Left ventricle myocardium inferior (tissue), 1 donor: ENCODE data around the gene OR4D1. TPM values are rescaled to one million over a fixed set of nuclear protein-coding genes. Genes with fewer than 3 reads are reported as not detected.

ENCODE experiments used
- DNase-seq: peaks from one replicate; pipeline ENCODE4 v3.0.0-alpha.2; 2020
- H3K27ac ChIP-seq: fragments of 200-600 bp; replicated peaks from 2 replicates; pipeline ENCODE4 v1.8.0; 2021
- H3K27me3 ChIP-seq: fragments of 200-600 bp; 2 replicates; pipeline ENCODE4 v1.8.0; 2021; ENCODE audit warnings: low read depth
- H3K36me3 ChIP-seq: fragments of 200-600 bp; 2 replicates; pipeline ENCODE4 v1.8.0; 2021
- H3K4me1 ChIP-seq: fragments of 200-600 bp; 2 replicates; pipeline ENCODE4 v1.8.0; 2021
- H3K4me3 ChIP-seq: fragments of 200-600 bp; 2 replicates; pipeline ENCODE4 v1.8.0; 2021; ENCODE audit warnings: mild to moderate bottlenecking, moderate library complexity
- H3K9me3 ChIP-seq: fragments of 200-600 bp; replicated peaks from 2 replicates; pipeline ENCODE4 v1.8.0; 2021
- CTCF ChIP-seq: fragments of 200-600 bp; IDR thresholded peaks from 2 replicates; pipeline ENCODE4 v1.8.0; 2021; ENCODE audit warnings: antibody characterized with exemption, mild to moderate bottlenecking, borderline replicate concordance
- intact Hi-C: fragments of 100-400 bp; cut with micrococcal nuclease; formaldehyde crosslinking; loops from one replicate; pipeline ENCODE4 v1.11.0; 2022
- total RNA-seq: library from RNA; stranded (reverse); fragmentation: NEBNext Ultra II Directional; extraction: Animal tissue kit (Norgen Biotek cat#: 25700); gene quantifications from one replicate; pipeline ENCODE4 v1.2.1, GENCODE V29; 2021
- donor health status: DM: no; HTN: yes; CAD: no; lungs with severe emphysema.

Gene OR4D1
- total RNA-seq, 1 donor from 2014 or later = not detected

DNA sequence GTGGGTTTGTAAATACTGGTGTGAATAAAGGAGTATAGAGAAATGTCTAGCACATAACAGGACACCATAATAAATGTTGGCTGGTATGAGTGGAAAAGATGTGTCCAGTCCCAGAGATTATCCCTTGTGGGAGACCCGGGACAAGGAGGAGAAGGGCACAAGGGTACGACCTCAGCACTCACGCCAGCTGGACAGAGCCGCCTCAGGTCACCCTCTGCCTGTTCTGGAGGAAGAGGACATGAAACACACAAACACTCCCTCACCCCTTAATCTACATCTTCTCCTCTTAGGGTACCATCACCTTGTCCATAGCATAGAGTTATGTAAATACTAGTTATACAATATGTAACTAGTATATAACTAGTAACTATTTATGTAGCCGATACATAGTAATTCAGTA lies 38.2 kb upstream of the OR4D1 start:
- Histone ChIP-seq H3K27me3 (peaks cover 2% of the 10 kb centered on the region), H3K4me3 (no peak overlapping the region), H3K4me1 (no peaks in the 10 kb centered on the region), H3K36me3 (no peaks in the 10 kb centered on the region), H3K27ac (no peak overlapping the region), H3K9me3 (no peaks in the 10 kb centered on the region)
- DNase-seq = no peak
- intact Hi-C loops = loop anchor here (10.0 kb wide), 2 partner anchors 105 to 255 kb away; partner anchors contain the start of genes MRPS23 and SRSF1
- TF ChIP-seq CTCF = no peak

DNA sequence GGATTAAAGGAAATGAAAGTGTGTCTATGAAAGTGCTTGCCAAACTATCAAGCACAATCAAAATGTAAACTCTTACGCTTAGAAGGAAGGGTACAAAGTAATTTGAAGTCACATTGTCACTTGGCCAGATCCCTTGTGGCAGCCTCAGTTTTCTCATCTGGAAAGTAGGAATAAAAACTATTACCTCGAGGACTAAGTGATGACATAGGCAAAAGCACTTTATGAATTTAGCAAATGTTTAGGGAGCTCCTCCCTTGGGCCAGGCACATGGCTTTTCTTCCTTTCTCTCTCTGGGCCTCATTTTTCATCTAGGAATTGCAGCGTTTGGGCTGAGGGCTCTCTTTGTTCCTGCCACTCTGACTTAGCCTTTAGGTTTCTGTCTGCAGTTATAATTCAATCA lies 36.5 kb upstream of the OR4D1 start:
- H3K36me3 ChIP-seq = no peaks in the 10 kb centered on the region
- no peak for DNase-seq
- H3K27me3 ChIP-seq = peaks cover 18% of the 10 kb centered on the region
- no peaks in the 10 kb centered on the region for H3K4me1 ChIP-seq
- no peak overlapping the region for H3K4me3 ChIP-seq
- H3K27ac ChIP-seq = no peak overlapping the region
- intact Hi-C loops = loop anchor here (10.0 kb wide), 2 partner anchors 107 to 257 kb away; partner anchors contain the start of genes MRPS23 and SRSF1
- TF ChIP-seq CTCF = no peak
- no peaks in the 10 kb centered on the region for H3K9me3 ChIP-seq

- Histone ChIP-seq H3K4me1 (no peaks in the 10 kb centered on the region), H3K4me3 (no peak overlapping the region), H3K27ac (no peak overlapping the region), H3K9me3 (no peaks in the 10 kb centered on the region), H3K36me3 (no peaks in the 10 kb centered on the region), H3K27me3 (peaks cover 30% of the 10 kb centered on the region)
- DNase-seq = peak; percentile 70
- peak; percentile 99 for TF ChIP-seq CTCF
- intact Hi-C loops = loop anchor here (10.0 kb wide), 2 partner anchors 108 to 258 kb away; partner anchors contain the start of genes MRPS23 and SRSF1
Measured at GRCh38 chr17:58112970-58113631, 35.1 kb upstream of the OR4D1 start.

GRCh38 chr17:58113947-58114346 lies 34.2 kb upstream of the OR4D1 start:
- H3K27me3 ChIP-seq = peaks cover 30% of the 10 kb centered on the region
- H3K4me1 ChIP-seq = no peaks in the 10 kb centered on the region
- no peaks in the 10 kb centered on the region for H3K36me3 ChIP-seq
- H3K27ac ChIP-seq = no peak overlapping the region
- TF ChIP-seq CTCF = no peak
- H3K4me3 ChIP-seq = no peak overlapping the region
- no peaks in the 10 kb centered on the region for H3K9me3 ChIP-seq
- intact Hi-C loops = loop anchor here (10.0 kb wide), 2 partner anchors 109 to 259 kb away; partner anchors contain the start of genes MRPS23 and SRSF1
- DNase-seq = no peak

DNA sequence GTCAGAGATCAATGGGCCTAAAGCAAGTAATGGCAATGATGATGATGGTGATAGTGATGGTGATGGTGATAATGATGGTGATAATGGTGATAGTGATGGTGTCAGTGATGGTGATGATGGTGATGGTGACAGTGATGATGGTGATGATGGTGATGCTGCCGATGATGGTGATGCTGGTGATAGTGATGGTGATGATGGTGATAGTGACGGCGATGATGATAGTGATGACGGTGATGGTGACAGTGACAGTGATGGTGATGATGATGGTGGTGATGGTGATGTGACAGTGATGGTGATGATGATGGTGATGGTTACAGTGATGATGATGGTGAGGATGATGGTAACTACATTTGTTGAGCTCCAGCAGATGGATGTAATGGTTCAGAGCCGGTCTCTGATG lies 30.8 kb upstream of the OR4D1 start:
- Histone ChIP-seq H3K4me3 (no peak overlapping the region), H3K4me1 (no peaks in the 10 kb centered on the region), H3K27ac (no peak overlapping the region), H3K27me3 (peaks cover 30% of the 10 kb centered on the region), H3K36me3 (no peaks in the 10 kb centered on the region), H3K9me3 (no peaks in the 10 kb centered on the region)
- no peak for TF ChIP-seq CTCF
- intact Hi-C loops = loop anchor here (10.0 kb wide), 2 partner anchors 113 to 263 kb away; partner anchors contain the start of genes MRPS23 and SRSF1
- no peak for DNase-seq
